ENCODE data around the gene PTPRN.
"Not testable (repeated sequence)": the region's sequence is repeated elsewhere in the genome, so short reads cannot be mapped to it uniquely, and the experiment has no call there.

PTPRN gene

GRCh38 chr2:219290381-219291171, 18.6 kb downstream of the PTPRN start:
- DNase-seq: no peak
- in situ Hi-C loops (cut with HindIII; ENCODE audit: low pct_ligation_motif_present, low pct_unique_long_range_greater_than_20kb, low sequenced_read_pairs): no loop called here

GRCh38 chr2:219289537-219290361, 19.5 kb downstream of the PTPRN start:
- DNase-seq: peak; percentile 82
- in situ Hi-C loops (cut with HindIII; ENCODE audit: low pct_ligation_motif_present, low pct_unique_long_range_greater_than_20kb, low sequenced_read_pairs): no loop called here

- in situ Hi-C loops (cut with HindIII; ENCODE audit: low pct_ligation_motif_present, low pct_unique_long_range_greater_than_20kb, low sequenced_read_pairs): no loop called here
- DNase-seq: no peak
Measured at GRCh38 chr2:219289195-219289536, 20.0 kb downstream of the PTPRN start.

GRCh38 chr2:219287580-219288265, 21.5 kb downstream of the PTPRN start:
- in situ Hi-C loops (cut with HindIII; ENCODE audit: low pct_ligation_motif_present, low pct_unique_long_range_greater_than_20kb, low sequenced_read_pairs): no loop called here
- DNase-seq: no peak

- DNase-seq; in situ Hi-C loops (cut with HindIII; ENCODE audit: low pct_ligation_motif_present, low pct_unique_long_range_greater_than_20kb, low sequenced_read_pairs): not testable (repeated sequence)
Measured at GRCh38 chr2:219287116-219287440, 22.1 kb downstream of the PTPRN start.

GRCh38 chr2:219286436-219287115, 22.6 kb downstream of the PTPRN start:
- in situ Hi-C loops (cut with HindIII; ENCODE audit: low pct_ligation_motif_present, low pct_unique_long_range_greater_than_20kb, low sequenced_read_pairs): no loop called here
- DNase-seq: no peak

GRCh38 chr2:219285894-219286425, 23.2 kb downstream of the PTPRN start:
- in situ Hi-C loops (cut with HindIII; ENCODE audit: low pct_ligation_motif_present, low pct_unique_long_range_greater_than_20kb, low sequenced_read_pairs): no loop called here
- no peak for DNase-seq

- in situ Hi-C loops (cut with HindIII; ENCODE audit: low pct_ligation_motif_present, low pct_unique_long_range_greater_than_20kb, low sequenced_read_pairs): no loop called here
- no peak for DNase-seq
Measured at GRCh38 chr2:219285373-219285735, 23.8 kb downstream of the PTPRN start.

GRCh38 chr2:219284501-219285372, 24.5 kb downstream of the PTPRN start:
- in situ Hi-C loops (cut with HindIII; ENCODE audit: low pct_ligation_motif_present, low pct_unique_long_range_greater_than_20kb, low sequenced_read_pairs): no loop called here
- DNase-seq: no peak

GRCh38 chr2:219282943-219283581, 26.1 kb downstream of the PTPRN start:
- in situ Hi-C loops (cut with HindIII; ENCODE audit: low pct_ligation_motif_present, low pct_unique_long_range_greater_than_20kb, low sequenced_read_pairs): no loop called here
- DNase-seq: no peak

- in situ Hi-C loops (cut with HindIII; ENCODE audit: low pct_ligation_motif_present, low pct_unique_long_range_greater_than_20kb, low sequenced_read_pairs): no loop called here
- no peak for DNase-seq
Measured at GRCh38 chr2:219282375-219282774, 26.8 kb downstream of the PTPRN start.

GRCh38 chr2:219281588-219281987, 27.6 kb downstream of the PTPRN start:
- DNase-seq: no peak
- in situ Hi-C loops (cut with HindIII; ENCODE audit: low pct_ligation_motif_present, low pct_unique_long_range_greater_than_20kb, low sequenced_read_pairs): no loop called here

GRCh38 chr2:219280651-219281050, 28.6 kb downstream of the PTPRN start:
- no peak for DNase-seq
- in situ Hi-C loops (cut with HindIII; ENCODE audit: low pct_ligation_motif_present, low pct_unique_long_range_greater_than_20kb, low sequenced_read_pairs): no loop called here

GRCh38 chr2:219279916-219280516, 29.2 kb downstream of the PTPRN start:
- in situ Hi-C loops (cut with HindIII; ENCODE audit: low pct_ligation_motif_present, low pct_unique_long_range_greater_than_20kb, low sequenced_read_pairs): no loop called here
- DNase-seq: no peak

GRCh38 chr2:219279151-219279915, 29.9 kb downstream of the PTPRN start, which contains the start of gene DNAJB2:
TSS of gene DNAJB2 (plus strand) at chr2:219279366. CDS start at chr2:219279834, 468 bp downstream.
- DNase-seq: peak; percentile 99
- in situ Hi-C loops (cut with HindIII; ENCODE audit: low pct_ligation_motif_present, low pct_unique_long_range_greater_than_20kb, low sequenced_read_pairs): no loop called here

- in situ Hi-C loops (cut with HindIII; ENCODE audit: low pct_ligation_motif_present, low pct_unique_long_range_greater_than_20kb, low sequenced_read_pairs): no loop called here
- no peak for DNase-seq
Measured at GRCh38 chr2:219278655-219279150, 30.5 kb downstream of the PTPRN start.

Data from ACHN (cell line).